Gastroesophageal sphincter (tissue), 4 donors: ENCODE measurements around the gene PRLHR. TPM values are rescaled to one million over a fixed set of nuclear protein-coding genes. Genes with fewer than 3 reads are reported as not detected.

ENCODE experiments used
- ATAC-seq: fragments of 150-250 bp; one replicate; pipeline ENCODE4 v1.9.1; 2016; ENCODE audit warnings: mild to moderate bottlenecking, moderate library complexity
- H3K27ac ChIP-seq, 4 donors: fragments of 200-600 bp; sonication (generic) in 3 of 4; 1 replicate in 3 of 4; 2 replicates in 1 of 4; pipeline ENCODE4 v1.5.1; 2016 to 2019
- H3K27me3 ChIP-seq: fragments of 200-600 bp; sonication (generic); one replicate; pipeline ENCODE4 v1.5.1; 2019
- H3K36me3 ChIP-seq, 2 donors: fragments of 200-600 bp; sonication (generic); one replicate each; pipeline ENCODE4 v1.5.1; 2019; ENCODE audit warnings: control low read depth in 1 of 2
- H3K4me1 ChIP-seq, 3 donors: fragments of 200-600 bp; sonication (generic); 1 replicate in 2 of 3; 2 replicates in 1 of 3; pipeline ENCODE4 v1.5.1; 2016 to 2019; ENCODE audit warnings: control low read depth in 2 of 3
- H3K4me3 ChIP-seq, 2 donors: fragments of 200-600 bp; sonication (generic); one replicate each; pipeline ENCODE4 v1.5.1; 2019; ENCODE audit warnings: mild to moderate bottlenecking in 1 of 2, moderate library complexity in 1 of 2
- H3K9me3 ChIP-seq, 3 donors: fragments of 200-600 bp; sonication (generic); one replicate each; pipeline ENCODE4 v1.5.1; 2017 to 2019; ENCODE audit warnings: control low read depth in 2 of 3
- CTCF ChIP-seq, 4 experiments: fragments of 200-600 bp in 2 of 4; fragments of 450-650 bp in 2 of 4; sonication (generic) in 1 of 4; IDR thresholded peaks; one replicate each; pipeline ENCODE4 v1.5.1; 2017 to 2019; ENCODE audit warnings: antibody characterized with exemption in 4 of 4, mild to moderate bottlenecking in 2 of 4, moderate library complexity in 2 of 4
- EP300 ChIP-seq: sonication (generic); formaldehyde crosslinking; IDR thresholded peaks from one replicate; pipeline ENCODE4 v1.6.1; 2017; ENCODE audit warnings: antibody characterized with exemption, mild to moderate bottlenecking
- POLR2A ChIP-seq, 2 donors: fragments of 450-650 bp; IDR thresholded peaks; one replicate each; pipeline ENCODE4 v1.6.1; 2017; ENCODE audit warnings: antibody characterized with exemption in 2 of 2, mild to moderate bottlenecking in 2 of 2, moderate library complexity in 1 of 2
- POLR2AphosphoS5 ChIP-seq: sonication (generic); formaldehyde crosslinking; IDR thresholded peaks from one replicate; pipeline ENCODE4 v1.6.1; 2017; ENCODE audit warnings: antibody characterized with exemption
- WGBS, 2 donors: methylation state at CpG; one replicate each; pipeline ENCODE4 v1.1.5; 2018; ENCODE audit warnings: low coverage in 1 of 2; 5-methylcytosine and 5-hydroxymethylcytosine counted together
- total RNA-seq, 4 donors: library from RNA; depleted of rRNA; stranded (reverse); fragments of >200 nt; gene quantifications; one replicate each; pipeline ENCODE4 v1.1.0, GENCODE V29; 2016

Gene PRLHR
- total RNA-seq, 4 donors from 2014 or later = 0.12 to 0.35 (median 0.13) TPM; not detected in 1

- no peak for ATAC-seq
- Histone ChIP-seq H3K9me3 (peaks cover 0 to 4% (median 0%) of the 10 kb centered on the region in 3 donors), H3K4me3 (no peak overlapping the region), H3K4me1 (no peaks in the 10 kb centered on the region), H3K36me3 (no peaks in the 10 kb centered on the region), H3K27ac (no peak overlapping the region), H3K27me3 (peaks cover 9% of the 10 kb centered on the region)
- 91 to 92% methylated on average over 3 to 4 of the region's 5 CpGs for WGBS, 2 donors
- no peak for TF ChIP-seq POLR2AphosphoS5
- no peak for TF ChIP-seq CTCF (IDR thresholded peaks at IDR 0.05)
- no peak for TF ChIP-seq POLR2A (IDR thresholded peaks at IDR 0.05)
- no peak for TF ChIP-seq EP300
Measured at GRCh38 chr10:118583611-118584010, 11.8 kb downstream of the PRLHR start.

GRCh38 chr10:118582511-118582910 is 12.9 kb downstream of the PRLHR start:
- peaks cover 10% of the 10 kb centered on the region for H3K27me3 ChIP-seq
- no peaks in the 10 kb centered on the region for H3K4me1 ChIP-seq
- no peak overlapping the region for H3K4me3 ChIP-seq
- TF ChIP-seq POLR2A (IDR thresholded peaks at IDR 0.05) (no peak), CTCF (IDR thresholded peaks at IDR 0.05) (no peak), EP300 (no peak), POLR2AphosphoS5 (no peak)
- WGBS, 2 donors = 94 to 100% methylated on average over 1 to 3 of the region's 3 CpGs
- H3K36me3 ChIP-seq = no peaks in the 10 kb centered on the region
- H3K9me3 ChIP-seq = peaks cover 0 to 4% (median 0%) of the 10 kb centered on the region in 3 donors
- no peak overlapping the region for H3K27ac ChIP-seq
- ATAC-seq = no peak

GRCh38 chr10:118581340-118581739 is 14.1 kb downstream of the PRLHR start:
- Histone ChIP-seq H3K4me1 (no peaks in the 10 kb centered on the region), H3K27me3 (peaks cover 12% of the 10 kb centered on the region), H3K9me3 (peaks cover 0 to 4% (median 0%) of the 10 kb centered on the region in 3 donors), H3K4me3 (no peak overlapping the region), H3K27ac (no peak overlapping the region), H3K36me3 (no peaks in the 10 kb centered on the region)
- ATAC-seq = no peak
- no peak for TF ChIP-seq POLR2A (IDR thresholded peaks at IDR 0.05)
- no peak for TF ChIP-seq CTCF (IDR thresholded peaks at IDR 0.05)
- no peak for TF ChIP-seq POLR2AphosphoS5
- no peak for TF ChIP-seq EP300
- WGBS, 2 donors = 48 to 53% methylated on average over 4 of the region's 4 CpGs

GRCh38 chr10:118580702-118581101 is 14.7 kb downstream of the PRLHR start:
- Histone ChIP-seq H3K4me1 (no peaks in the 10 kb centered on the region), H3K9me3 (peaks cover 0 to 4% (median 0%) of the 10 kb centered on the region in 3 donors), H3K27ac (no peak overlapping the region), H3K27me3 (peaks cover 12% of the 10 kb centered on the region), H3K36me3 (no peaks in the 10 kb centered on the region), H3K4me3 (no peak overlapping the region)
- no peak for TF ChIP-seq POLR2A (IDR thresholded peaks at IDR 0.05)
- TF ChIP-seq CTCF (IDR thresholded peaks at IDR 0.05) = no peak
- no peak for TF ChIP-seq POLR2AphosphoS5
- no peak for TF ChIP-seq EP300
- no peak for ATAC-seq
- 77 to 78% methylated on average over 7 to 8 of the region's 8 CpGs for WGBS, 2 donors

- Histone ChIP-seq H3K36me3 (no peaks in the 10 kb centered on the region), H3K27ac (no peak overlapping the region), H3K4me1 (peaks cover 11 to 40% (median 18%) of the 10 kb centered on the region in 3 donors), H3K27me3 (peaks cover 12% of the 10 kb centered on the region), H3K4me3 (no peak overlapping the region), H3K9me3 (no peaks in the 10 kb centered on the region)
- TF ChIP-seq EP300 = no peak
- no peak for TF ChIP-seq POLR2AphosphoS5
- no peak for TF ChIP-seq CTCF (IDR thresholded peaks at IDR 0.05)
- TF ChIP-seq POLR2A (IDR thresholded peaks at IDR 0.05) = no peak
- ATAC-seq = no peak
Measured at GRCh38 chr10:118573512-118573911, 21.9 kb downstream of the PRLHR start.
